Right lobe of liver (tissue), 6 donors: Measurements from ENCODE around the gene ADIG. TPM values are rescaled to one million over a fixed set of nuclear protein-coding genes. Genes with fewer than 3 reads are reported as not detected.

Source experiments
- ATAC-seq, 4 donors: fragments of 200-7000 bp; cut with Tn5 transposase; one replicate each; pipeline ENCODE4 v1.9.1; 2020; ENCODE audit warnings: mild to moderate bottlenecking in 4 of 4, moderate library complexity in 4 of 4
- DNase-seq, 3 donors: peaks; one replicate each; pipeline ENCODE4 v3.0.0-alpha.2; 2020
- H3K27ac ChIP-seq, 3 donors: fragments of 200-600 bp; one replicate each; pipeline ENCODE4 v1.8.0; 2022
- H3K27me3 ChIP-seq, 2 donors: fragments of 200-600 bp; one replicate each; pipeline ENCODE4 v1.8.0; 2022
- H3K36me3 ChIP-seq, 4 donors: fragments of 200-600 bp; sonication (generic) in 1 of 4; one replicate each; pipeline versions ENCODE4 v1.5.1 to v1.8.0; 2017 to 2022; ENCODE audit warnings: control low read depth in 1 of 4
- H3K4me1 ChIP-seq, 4 donors: fragments of 200-600 bp; sonication (generic) in 1 of 4; one replicate each; pipeline versions ENCODE4 v1.5.1 to v1.8.0; 2017 to 2022; ENCODE audit warnings: control low read depth in 1 of 4
- H3K4me3 ChIP-seq, 3 donors: fragments of 200-600 bp; one replicate each; pipeline ENCODE4 v1.8.0; 2022
- H3K9me3 ChIP-seq, 4 donors: fragments of 200-600 bp; sonication (generic) in 1 of 4; one replicate each; pipeline versions ENCODE4 v1.5.1 to v1.8.0; 2017 to 2022; ENCODE audit warnings: control low read depth in 1 of 4
- CTCF ChIP-seq, 4 donors: fragments of 200-600 bp in 3 of 4; fragments of 450-650 bp in 1 of 4; IDR thresholded peaks; one replicate each; pipeline versions ENCODE4 v1.5.1 to v1.8.0; 2016 to 2022; ENCODE audit warnings: antibody characterized with exemption in 4 of 4, mild to moderate bottlenecking in 2 of 4
- POLR2A ChIP-seq: fragments of 450-650 bp; IDR thresholded peaks from one replicate; pipeline ENCODE4 v1.6.1; 2017; ENCODE audit warnings: antibody characterized with exemption, mild to moderate bottlenecking
- WGBS: methylation state at CpG from one replicate; pipeline ENCODE4 v1.1.6; 2018; ENCODE audit warnings: low coverage, low lambda C conversion rate; ENCODE audit not compliant: insufficient coverage; ENCODE audit errors: missing lambda C conversion rate; 5-methylcytosine and 5-hydroxymethylcytosine counted together
- intact Hi-C, 2 donors: fragments of 100-400 bp; cut with DNase I; formaldehyde crosslinking; loops; one replicate each; pipeline versions ENCODE4 v1.11.2 to v1.14.1; 2022
- total RNA-seq, 6 experiments: library from RNA; depleted of rRNA in 2 of 6; stranded (reverse); fragments of >200 nt in 2 of 6; fragmentation: NEBNext Ultra II Directional in 3 of 6; extraction: Animal tissue kit (Norgen Biotek cat#: 25700) in 3 of 6; gene quantifications; one replicate each; pipeline versions ENCODE4 v1.1.0 to v1.2.4, GENCODE V29; 2016 to 2023
- donor health status: DM: no; HTN: yes; CAD: no.
- donor health status: DM: no; HTN: no; CAD: no.
- donor health status: DM: no; HTN: no; CAD: no.
- donor health status: DM: no; HTN: yes; CAD: no.
- donor health status: DM: no; HTN: yes; CAD: no.

ADIG gene
- total RNA-seq, 6 experiments from 2014 or later, result not detected

GRCh38 chr20:38543014-38543906 lies 37.7 kb upstream of the ADIG start:
- H3K4me3 ChIP-seq, result no peak overlapping the region
- intact Hi-C loops, result no loop called here
- no peaks in the 10 kb centered on the region for H3K4me1 ChIP-seq
- TF ChIP-seq POLR2A (no peak), CTCF (IDR thresholded peaks at IDR 0.05) (no peak)
- no peak overlapping the region for H3K27ac ChIP-seq
- peaks cover 0 to 67% (median 17%) of the 10 kb centered on the region in 4 donors for H3K36me3 ChIP-seq
- no peaks in the 10 kb centered on the region for H3K9me3 ChIP-seq
- ATAC-seq (no peak), DNase-seq (no peak)
- WGBS, result 92% methylated on average over 7 of the region's 7 CpGs
- no peaks in the 10 kb centered on the region for H3K27me3 ChIP-seq

GRCh38 chr20:38545771-38546170 lies 35.2 kb upstream of the ADIG start:
- no peak overlapping the region for H3K27ac ChIP-seq
- 100% methylated on average over 2 of the region's 2 CpGs for WGBS
- H3K27me3 ChIP-seq, result no peaks in the 10 kb centered on the region
- H3K9me3 ChIP-seq, result no peaks in the 10 kb centered on the region
- no peak for DNase-seq
- intact Hi-C loops, result no loop called here
- TF ChIP-seq CTCF (IDR thresholded peaks at IDR 0.05), result no peak
- TF ChIP-seq POLR2A, result no peak
- peaks cover 0 to 59% (median 17%) of the 10 kb centered on the region in 4 donors for H3K36me3 ChIP-seq
- H3K4me3 ChIP-seq, result no peak overlapping the region
- no peak for ATAC-seq
- H3K4me1 ChIP-seq, result no peaks in the 10 kb centered on the region

GRCh38 chr20:38547288-38548085 lies 33.5 kb upstream of the ADIG start:
- Histone ChIP-seq H3K4me1 (no peaks in the 10 kb centered on the region), H3K4me3 (no peak overlapping the region), H3K27me3 (no peaks in the 10 kb centered on the region), H3K9me3 (no peaks in the 10 kb centered on the region), H3K36me3 (peaks cover 0 to 62% (median 9%) of the 10 kb centered on the region in 4 donors), H3K27ac (no peak overlapping the region)
- intact Hi-C loops, result no loop called here
- no peak for TF ChIP-seq CTCF (IDR thresholded peaks at IDR 0.05)
- TF ChIP-seq POLR2A, result no peak
- DNase-seq (no peak), ATAC-seq (no peak)
- WGBS, result 87% methylated on average over 3 of the region's 3 CpGs

GRCh38 chr20:38548356-38549083 lies 32.5 kb upstream of the ADIG start:
- DNase-seq (no peak), ATAC-seq (no peak)
- Histone ChIP-seq H3K27me3 (no peaks in the 10 kb centered on the region), H3K9me3 (no peaks in the 10 kb centered on the region), H3K4me3 (no peak overlapping the region), H3K27ac (no peak overlapping the region), H3K4me1 (no peaks in the 10 kb centered on the region), H3K36me3 (peaks cover 0 to 66% (median 8%) of the 10 kb centered on the region in 4 donors)
- intact Hi-C loops, result no loop called here
- TF ChIP-seq POLR2A, result no peak
- TF ChIP-seq CTCF (IDR thresholded peaks at IDR 0.05), result no peak
- 80% methylated on average over 3 of the region's 3 CpGs for WGBS
